Left cardiac atrium (tissue), 4 donors: ENCODE measurements around the gene GGT1. TPM values are rescaled to one million over a fixed set of nuclear protein-coding genes. Genes with fewer than 3 reads are reported as not detected.
"Not testable (repeated sequence)": the region's sequence is repeated elsewhere in the genome, so short reads cannot be mapped to it uniquely, and the experiment has no call there.

Experiments
- ATAC-seq, 2 donors: fragments of 200-7000 bp; cut with Tn5 transposase; one replicate each; pipeline ENCODE4 v1.9.1; 2020; ENCODE audit warnings: mild to moderate bottlenecking in 2 of 2, moderate library complexity in 2 of 2
- DNase-seq: peaks from one replicate; pipeline ENCODE4 v3.0.0-alpha.2; 2020
- intact Hi-C, 2 donors: fragments of 100-400 bp; cut with DNase I; formaldehyde crosslinking; loops; one replicate each; pipeline versions ENCODE4 v1.14.1 to v1.15.1; 2022 to 2023
- total RNA-seq, 2 donors: library from RNA; stranded (reverse); fragmentation: NEBNext Ultra II Directional; extraction: Animal tissue kit (Norgen Biotek cat#: 25700); gene quantifications; one replicate each; pipeline ENCODE4 v1.2.1, GENCODE V29; 2021
- donor health status: DM: no; HTN: yes; CAD: no.
- donor health status: DM: no; HTN: yes; CAD: no; lungs with severe emphysema.
- donor health status: DM: yes; HTN: yes; CAD: no.
- donor health status: Dilated cardiomyopathy.

The GGT1 gene
- total RNA-seq, 2 donors from 2014 or later = 3.8 to 3.9 TPM

GRCh38 chr22:24627911-24628310 is 24.9 kb downstream of the GGT1 start:
- intact Hi-C loops, ATAC-seq, DNase-seq: not testable (repeated sequence)

- intact Hi-C loops, ATAC-seq: not testable (repeated sequence)
- DNase-seq = peak; percentile 31
Measured at GRCh38 chr22:24629069-24629468, 26.1 kb downstream of the GGT1 start.

GRCh38 chr22:24630812-24631427 is 27.9 kb downstream of the GGT1 start:
- ATAC-seq, intact Hi-C loops, DNase-seq: not testable (repeated sequence)

- peak; percentile 55 for DNase-seq
- intact Hi-C loops, ATAC-seq: not testable (repeated sequence)
Measured at GRCh38 chr22:24631430-24632122, 28.6 kb downstream of the GGT1 start.

- intact Hi-C loops = not testable (repeated sequence)
Measured at GRCh38 chr22:24632642-24633041, 29.6 kb downstream of the GGT1 start.

GRCh38 chr22:24633231-24634023 is 30.4 kb downstream of the GGT1 start:
- DNase-seq, intact Hi-C loops: not testable (repeated sequence)
- ATAC-seq = peak in 1 of 2 donors; percentile 33

More at GRCh38 chr22:24632642-24633041, 29.6 kb downstream of the GGT1 start:
- not testable (repeated sequence) for ATAC-seq, DNase-seq

- DNase-seq, ATAC-seq, intact Hi-C loops: not testable (repeated sequence)
Measured at GRCh38 chr22:24634776-24635389, 31.9 kb downstream of the GGT1 start.

- intact Hi-C loops, DNase-seq, ATAC-seq: not testable (repeated sequence)
Measured at GRCh38 chr22:24636513-24636912, 33.5 kb downstream of the GGT1 start.

GRCh38 chr22:24642307-24642706 is 39.3 kb downstream of the GGT1 start:
- ATAC-seq, intact Hi-C loops, DNase-seq: not testable (repeated sequence)

- ATAC-seq, DNase-seq, intact Hi-C loops: not testable (repeated sequence)
Measured at GRCh38 chr22:24644409-24644808, 41.4 kb downstream of the GGT1 start.

- ATAC-seq = peak; percentile 15 to 57
- intact Hi-C loops, DNase-seq: not testable (repeated sequence)
Measured at GRCh38 chr22:24645408-24646399, 42.7 kb downstream of the GGT1 start.

- ATAC-seq, intact Hi-C loops, DNase-seq: not testable (repeated sequence)
Measured at GRCh38 chr22:24646756-24647155, 43.8 kb downstream of the GGT1 start.

GRCh38 chr22:24649371-24649770 is 46.4 kb downstream of the GGT1 start:
- intact Hi-C loops = not testable (repeated sequence)

GRCh38 chr22:24650884-24651283 is 47.9 kb downstream of the GGT1 start:
- intact Hi-C loops, ATAC-seq: not testable (repeated sequence)
- peak; percentile 74 for DNase-seq

More at GRCh38 chr22:24649371-24649770, 46.4 kb downstream of the GGT1 start:
- not testable (repeated sequence) for ATAC-seq, DNase-seq

GRCh38 chr22:24665395-24665794 is 62.4 kb downstream of the GGT1 start:
- not testable (repeated sequence) for ATAC-seq, DNase-seq
- intact Hi-C loops = loop anchor here (10.0 kb wide), 2 partner anchors 79 to 89 kb away; no protein-coding TSS in a partner anchor

GRCh38 chr22:24667904-24668303 is 64.9 kb downstream of the GGT1 start:
- intact Hi-C loops = loop anchor here (10.0 kb wide), 2 partner anchors 77 to 87 kb away; no protein-coding TSS in a partner anchor
- DNase-seq = not testable (repeated sequence)

GRCh38 chr22:24672532-24672931 is 69.5 kb downstream of the GGT1 start:
- DNase-seq, intact Hi-C loops: not testable (repeated sequence)
- ATAC-seq = peak in 1 of 2 donors; percentile 38

More at GRCh38 chr22:24667904-24668303, 64.9 kb downstream of the GGT1 start:
- ATAC-seq = peak; percentile 47 to 63
